Stimulated activated naive CD4-positive, alpha-beta T cell (primary cell): ENCODE results near the gene MRPS7.
"Not testable (repeated sequence)": the region's sequence is repeated elsewhere in the genome, so short reads cannot be mapped to it uniquely, and the experiment has no call there.

ENCODE experiments used
- DNase-seq, 6 experiments: peaks; one replicate each; lab custom pipeline; 2025; lab: John Stamatoyannopoulos, UW

MRPS7 gene

DNA sequence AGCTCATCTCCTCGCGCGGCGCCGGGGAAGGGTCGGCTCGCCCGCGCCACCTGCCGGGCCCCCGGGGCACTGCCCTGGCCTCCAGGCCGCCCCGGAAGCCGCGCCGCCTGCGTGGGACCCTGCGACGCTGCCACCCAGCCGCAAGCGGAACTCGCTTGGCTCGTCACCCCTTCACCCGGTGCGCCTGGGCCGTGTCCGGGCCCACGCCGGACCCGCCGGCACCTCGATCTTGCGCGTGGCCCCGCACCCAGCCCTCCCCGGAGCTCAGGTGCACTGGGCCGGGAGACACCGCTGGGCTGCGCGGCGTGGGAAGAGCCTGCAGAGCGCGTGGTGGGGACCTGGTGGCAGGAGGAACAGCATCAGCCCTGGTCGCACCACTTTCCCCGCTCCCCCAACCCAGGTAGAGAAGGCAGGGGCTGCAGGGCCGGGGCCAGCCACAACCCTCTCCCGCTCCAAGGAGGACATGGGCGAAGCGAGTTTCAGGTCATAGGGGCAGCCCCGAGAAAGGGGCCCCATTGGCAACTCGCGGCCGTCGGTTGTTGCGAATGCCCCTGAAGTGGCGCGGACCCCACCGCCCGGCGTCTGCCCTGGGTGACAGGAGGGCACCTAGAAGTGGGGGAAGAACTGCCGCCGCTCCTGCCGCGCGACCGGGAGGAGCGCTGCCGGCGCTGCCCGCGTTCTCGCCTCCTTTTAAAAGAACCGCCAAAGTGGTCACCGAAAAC lies 9.7 kb downstream of the MRPS7 start:
- peak; percentile 75 to 92 (median 83) for DNase-seq

DNA sequence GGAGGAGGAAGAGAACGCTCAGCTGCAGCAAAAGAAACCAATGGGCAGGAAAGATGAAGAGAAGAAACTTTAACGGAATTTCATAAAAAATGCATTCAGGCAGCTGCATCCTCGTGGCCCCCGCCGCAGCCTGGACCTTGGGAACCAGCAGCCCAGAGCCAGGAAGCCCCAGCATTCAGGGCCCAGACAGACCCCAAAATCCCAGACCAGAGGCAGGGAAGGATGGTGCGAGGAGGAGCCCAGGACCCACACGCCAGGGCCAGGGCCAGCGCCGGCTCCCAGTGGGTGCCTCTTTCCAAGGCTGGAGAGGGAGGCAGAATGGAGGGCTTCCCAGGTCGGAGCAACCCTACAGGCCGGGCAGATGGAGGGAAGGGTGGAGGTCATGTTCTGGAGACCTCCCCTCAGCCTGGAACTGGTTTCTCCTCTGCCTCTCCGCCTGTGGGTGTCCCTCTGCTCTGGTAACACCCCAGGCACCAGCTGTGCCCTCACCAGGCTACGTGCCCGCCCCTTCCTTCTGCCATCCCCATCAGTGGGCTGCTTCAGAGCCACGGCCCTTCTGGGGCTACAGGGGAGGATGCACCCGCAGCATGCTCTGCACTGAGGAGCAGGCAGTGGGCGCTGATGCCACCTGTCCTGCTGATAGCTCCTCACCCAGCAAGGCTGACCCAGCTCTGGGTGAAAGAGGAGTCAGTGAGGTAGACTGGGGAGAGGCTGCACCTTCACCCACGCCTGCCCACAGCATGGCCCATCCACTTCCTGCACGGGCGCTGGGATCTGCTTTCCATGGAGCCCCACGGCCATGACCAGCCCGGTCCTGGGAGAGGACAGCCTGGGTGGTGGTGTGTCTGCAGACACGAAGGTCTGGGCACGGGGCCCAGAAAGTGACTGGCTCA lies 10.5 kb downstream of the MRPS7 start:
- no peak for DNase-seq

DNA sequence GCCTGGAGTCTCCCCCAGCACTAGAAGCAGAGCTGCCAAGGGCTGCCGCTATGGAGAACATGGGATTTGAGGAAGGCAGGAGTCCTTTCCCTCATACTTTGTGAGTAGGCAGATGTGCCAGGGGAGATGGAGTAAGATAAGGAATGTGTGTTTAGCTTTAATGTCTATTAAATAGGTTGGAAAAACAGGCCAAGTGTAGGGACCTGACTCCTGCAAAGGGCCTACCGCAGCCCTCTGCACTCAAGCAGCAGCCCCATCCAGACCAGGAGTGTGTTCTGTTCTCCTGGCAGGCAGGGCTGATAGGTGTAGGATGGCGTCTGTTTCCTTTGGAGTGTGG lies 11.1 kb downstream of the MRPS7 start:
- DNase-seq = no peak

DNA sequence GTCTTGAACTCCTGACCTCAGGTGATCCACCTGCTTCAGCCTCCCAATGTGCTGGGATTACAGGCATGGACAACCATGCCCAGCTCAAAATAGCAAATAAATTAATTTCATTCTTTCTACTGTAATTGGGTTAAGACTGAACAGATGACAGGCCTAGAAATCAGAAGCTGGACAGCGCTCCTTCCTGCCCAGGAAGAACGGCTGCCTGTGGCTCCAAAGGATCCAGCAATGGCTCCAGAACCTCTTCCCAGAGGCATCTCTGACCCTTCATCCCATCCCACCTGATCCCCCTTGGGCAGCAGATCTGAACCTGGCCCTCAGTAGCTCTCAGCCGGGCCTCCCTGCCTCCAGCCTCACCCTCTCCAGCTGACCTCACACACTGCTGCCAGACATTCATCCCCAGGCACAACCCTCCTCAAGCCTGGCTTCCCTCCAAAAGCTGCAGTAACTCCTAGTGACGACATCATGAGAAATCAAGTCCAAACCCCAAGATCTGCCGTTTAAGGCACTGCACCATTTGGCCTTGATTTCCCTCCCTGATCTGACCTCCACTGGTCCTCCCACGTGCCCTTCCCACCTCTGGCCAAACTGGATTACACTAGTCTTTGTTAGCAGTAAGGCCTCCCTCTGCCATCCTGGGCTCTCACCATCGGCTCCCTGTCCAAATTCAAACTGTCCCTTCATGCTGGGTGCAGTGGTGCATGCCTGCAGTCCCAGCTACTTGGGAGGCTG lies 12.5 kb downstream of the MRPS7 start:
- DNase-seq = no peak

DNA sequence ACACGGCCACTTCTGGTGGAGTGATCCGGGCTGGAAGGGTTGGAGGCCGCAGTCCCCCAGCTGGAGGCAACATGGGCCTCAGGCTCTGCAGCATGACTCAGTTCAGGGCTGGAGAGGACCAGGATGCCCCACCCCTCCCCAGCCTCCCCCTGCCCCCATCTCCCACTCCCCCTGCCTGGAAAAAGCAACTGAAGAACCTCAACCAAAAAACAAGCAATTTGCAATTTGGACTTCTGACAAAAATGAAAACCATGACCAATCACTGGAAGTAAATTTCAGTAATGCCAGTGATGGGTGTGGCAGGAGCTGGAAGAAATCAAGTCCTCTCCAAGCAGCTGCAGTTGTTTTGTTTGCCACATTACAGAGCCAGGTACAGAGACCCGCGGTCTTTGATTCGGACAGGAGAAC lies 16.0 kb downstream of the MRPS7 start:
- no peak for DNase-seq

DNA sequence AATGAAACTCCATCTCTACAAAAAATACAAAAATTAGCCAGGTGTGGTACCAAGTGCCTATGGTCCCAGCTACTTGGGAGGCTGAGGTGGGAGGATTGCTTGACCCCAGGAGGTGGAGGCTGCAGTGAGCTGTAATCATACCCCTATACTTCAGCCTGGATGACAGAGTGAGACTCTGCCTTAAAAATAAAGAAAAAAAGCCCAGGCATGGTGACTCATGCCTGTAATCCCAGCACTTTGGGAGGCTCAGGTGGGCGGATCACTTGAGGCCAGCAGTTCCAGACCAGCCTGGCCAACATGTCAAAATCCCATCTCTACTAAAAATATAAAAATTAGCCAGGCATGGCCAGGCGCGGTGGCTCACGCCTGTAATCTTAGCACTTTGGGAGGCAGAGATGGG lies 18.5 kb downstream of the MRPS7 start:
- not testable (repeated sequence) for DNase-seq

DNA sequence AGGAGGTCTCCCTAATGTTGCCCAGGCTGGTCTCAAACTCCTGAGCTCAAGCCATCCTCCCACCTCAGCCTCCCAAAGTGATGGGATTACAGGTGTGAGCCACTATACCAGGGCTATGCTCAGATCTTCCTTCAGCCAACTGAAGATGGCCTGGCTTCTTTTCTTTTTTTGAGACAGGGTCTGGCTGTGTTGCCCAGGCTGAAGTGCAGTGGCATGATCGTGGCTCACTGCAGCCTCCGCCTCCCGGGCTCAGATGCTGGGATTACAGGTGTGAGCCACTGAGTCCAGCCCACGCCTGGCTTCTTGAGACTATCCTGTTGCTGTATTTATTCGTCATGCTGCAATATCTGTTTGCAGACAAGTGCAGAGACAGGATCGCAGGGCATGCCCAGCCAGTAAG lies 23.4 kb downstream of the MRPS7 start:
- DNase-seq = no peak

DNA sequence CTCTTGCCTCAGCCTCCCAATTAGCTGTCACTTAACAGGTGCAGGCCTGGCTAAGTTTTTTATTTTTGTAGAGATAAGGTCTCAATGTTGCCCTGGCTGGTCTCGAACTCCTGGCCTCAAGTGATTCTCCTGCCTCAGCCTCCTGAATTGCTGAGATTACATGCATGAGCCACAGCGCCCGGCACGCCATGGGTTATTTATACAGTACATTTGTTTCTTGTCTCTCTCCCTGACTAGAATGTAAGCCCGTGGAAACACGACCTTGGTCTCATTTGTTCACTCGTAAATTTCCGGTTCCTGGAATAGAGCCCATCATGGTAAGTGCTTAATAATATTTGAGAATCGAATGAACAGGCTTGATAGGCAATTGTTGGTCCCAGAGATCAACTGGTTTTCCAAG lies 25.5 kb downstream of the MRPS7 start:
- DNase-seq = no peak

DNA sequence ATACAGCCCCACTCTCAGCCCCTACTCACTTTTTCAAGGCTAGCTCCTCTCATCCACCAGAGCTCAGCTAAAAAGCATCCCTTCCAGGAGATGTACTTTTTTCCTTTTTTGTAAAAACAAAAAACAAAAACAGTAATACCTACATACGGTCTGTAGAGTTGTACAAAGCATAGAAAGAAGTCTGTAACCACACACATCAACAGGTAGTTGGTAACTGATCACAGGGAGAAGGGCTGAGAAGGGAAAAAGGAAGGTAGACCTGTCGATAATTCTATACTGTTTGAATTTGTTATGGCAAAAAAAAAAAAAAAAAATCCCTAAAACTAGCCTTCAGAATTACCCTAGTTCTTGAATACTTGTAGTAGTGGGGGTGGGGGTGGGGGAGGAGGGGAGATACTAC lies 26.7 kb downstream of the MRPS7 start:
- DNase-seq = no peak

DNA sequence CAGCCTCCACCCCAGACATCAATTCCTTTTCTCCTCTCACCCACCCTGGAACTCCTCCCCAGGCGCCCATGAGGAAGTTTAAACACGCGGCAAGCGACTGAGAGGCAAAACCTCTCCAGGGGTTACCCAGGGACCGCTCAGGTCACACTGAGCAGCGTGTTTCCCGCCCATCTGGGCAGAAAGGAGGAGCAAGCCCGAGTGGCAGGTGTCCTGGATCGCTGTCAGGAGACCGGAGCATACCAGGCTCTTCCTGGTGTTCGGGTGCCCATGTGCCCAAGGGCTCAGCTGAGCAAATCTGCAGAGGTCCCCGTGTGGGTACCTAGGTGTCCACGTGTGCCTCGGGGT lies 27.1 kb downstream of the MRPS7 start:
- DNase-seq = peak; percentile 18 to 71 (median 56)

DNA sequence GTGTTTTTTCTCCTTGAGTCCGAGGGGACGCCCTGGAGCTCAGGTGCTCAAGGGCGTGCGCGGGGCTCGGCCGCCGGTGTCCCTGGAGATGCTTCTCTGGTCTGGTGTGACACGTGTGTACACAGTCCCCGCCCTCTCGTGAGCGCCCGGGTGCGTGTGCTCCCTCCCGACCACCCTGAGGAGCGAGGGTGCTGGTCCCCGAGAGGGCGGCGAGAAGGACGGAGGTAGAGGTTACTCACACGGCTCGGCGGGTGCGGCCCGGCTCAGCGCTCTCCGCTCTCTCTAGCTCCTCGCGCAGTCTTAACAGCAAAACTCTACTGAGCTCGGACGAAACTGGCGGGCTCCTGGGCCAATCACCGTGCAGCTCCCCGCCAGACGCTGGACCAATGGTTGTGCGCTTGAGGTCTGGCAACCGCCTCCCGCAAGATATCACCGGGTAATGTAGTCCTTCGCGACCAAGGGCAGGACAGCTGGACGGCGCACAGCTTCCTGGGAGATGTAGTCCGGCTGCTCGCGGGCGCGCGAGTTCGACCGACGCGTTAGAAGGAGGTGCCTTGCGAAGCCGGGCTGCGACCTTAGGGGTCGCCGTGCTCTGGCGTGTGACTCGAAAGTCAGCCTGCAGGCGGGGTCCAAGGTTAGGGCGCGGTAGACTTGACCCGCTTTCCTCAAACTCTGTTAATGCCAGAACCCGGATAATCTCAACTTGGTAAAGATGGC lies 27.6 kb downstream of the MRPS7 start, which contains the start of gene SLC25A19:
Gene SLC25A19 (minus strand): TSS at position 319 of the 717 bp plus-strand sequence. CDS start 2,669 bp downstream, outside the sequence.
- DNase-seq = peak; percentile 89 to 97 (median 96)

DNA sequence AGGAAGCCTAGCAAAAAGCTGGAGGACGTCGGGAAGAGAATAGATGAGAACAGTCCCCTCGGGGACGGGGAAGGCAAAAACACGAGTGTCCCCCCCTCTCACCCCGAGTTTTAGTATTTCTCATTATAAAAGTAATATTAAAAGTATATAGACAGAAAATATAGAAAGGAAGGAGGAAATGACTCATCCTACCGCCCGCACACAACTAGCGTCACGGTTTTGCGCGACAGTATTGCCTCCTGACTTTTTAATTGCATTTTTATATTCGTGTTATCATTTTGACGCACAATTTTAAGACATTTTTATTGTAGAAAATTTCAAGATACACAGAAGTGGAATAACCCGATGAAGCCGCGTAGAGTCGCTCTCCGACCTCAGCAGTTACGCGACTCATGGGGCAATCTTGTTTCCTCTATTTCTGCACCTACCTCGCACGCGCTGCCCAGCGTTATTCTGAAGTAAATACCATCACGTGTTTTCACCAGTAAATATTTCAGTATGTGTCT lies 28.2 kb downstream of the MRPS7 start:
- peak in 4 of 6 experiments; percentile 59 to 78 (median 68) for DNase-seq

DNA sequence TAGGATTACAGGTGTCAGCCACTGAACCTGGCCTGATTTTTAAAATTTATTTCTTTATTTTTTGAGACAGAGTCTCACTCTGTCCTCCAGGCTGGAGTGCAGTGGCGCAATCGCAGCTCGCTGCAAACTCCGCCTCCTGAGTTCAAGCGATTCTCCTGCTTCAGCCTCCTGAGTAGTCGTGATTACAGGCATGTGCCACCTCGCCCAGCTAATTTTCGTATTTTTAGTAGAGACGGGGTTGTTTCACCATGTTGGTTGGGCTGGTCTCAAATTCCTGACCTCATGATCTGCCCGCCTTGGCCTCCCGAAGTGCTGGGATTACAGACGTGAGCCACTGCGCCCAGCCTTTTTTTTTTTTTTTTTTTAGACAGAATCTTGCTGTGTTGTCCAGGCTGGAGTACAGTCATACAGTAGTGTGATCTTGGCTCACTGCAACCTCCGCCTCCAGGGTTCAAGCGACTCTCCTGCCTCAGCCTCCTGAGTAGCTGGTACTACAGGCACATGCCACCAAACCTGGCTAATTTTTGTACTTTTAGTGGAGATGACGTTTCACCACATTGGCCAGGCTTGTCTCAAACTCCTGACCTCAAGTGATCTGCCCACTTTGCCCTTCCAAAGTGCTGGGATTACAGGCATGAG lies 31.2 kb downstream of the MRPS7 start:
- DNase-seq = not testable (repeated sequence)

DNA sequence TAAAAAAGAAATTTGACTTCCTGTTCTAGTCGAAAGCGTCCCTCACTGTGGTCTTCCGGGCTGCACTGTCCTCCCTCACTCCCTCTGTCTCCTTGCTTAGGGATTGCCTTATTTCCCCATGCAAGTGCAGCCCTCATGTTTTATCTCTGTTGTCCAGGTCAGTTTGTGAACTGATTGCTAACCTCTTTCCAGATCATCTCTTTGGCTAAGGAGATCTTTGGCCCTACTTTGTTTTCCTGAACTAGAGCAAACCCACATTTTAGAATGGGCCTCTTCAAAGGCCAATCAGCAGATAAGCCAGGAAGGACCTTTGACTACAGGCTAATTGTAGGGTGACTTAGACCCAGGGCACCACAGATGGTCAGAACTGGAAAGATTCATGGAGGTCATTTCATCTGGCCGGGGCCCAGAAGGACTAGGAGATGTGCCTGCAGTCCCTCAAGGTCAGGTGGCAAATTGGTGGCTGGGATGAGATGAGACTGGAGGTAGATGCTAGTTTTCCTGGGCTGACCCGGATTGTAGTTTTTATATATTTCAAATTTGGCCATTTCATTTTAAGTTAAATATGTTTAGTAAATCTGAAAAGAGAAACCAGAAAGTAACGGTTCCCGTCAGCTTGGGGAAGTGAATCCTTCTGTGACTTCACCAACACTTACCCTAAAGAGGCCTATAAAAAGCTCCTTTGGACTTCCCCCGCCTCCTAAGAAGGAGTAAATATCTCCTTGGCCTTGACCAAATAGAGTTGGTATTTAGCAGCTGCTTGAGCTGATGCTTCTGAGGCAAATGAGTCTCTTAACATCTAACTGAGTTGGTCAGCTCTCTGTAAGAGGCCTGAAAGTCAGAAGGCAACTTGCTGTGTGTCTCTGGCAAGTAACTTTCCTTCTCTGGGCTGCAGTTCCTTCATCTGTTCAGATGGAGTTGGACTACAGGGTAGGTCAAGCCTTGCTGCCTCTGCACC lies 33.8 kb downstream of the MRPS7 start:
- no peak for DNase-seq

DNA sequence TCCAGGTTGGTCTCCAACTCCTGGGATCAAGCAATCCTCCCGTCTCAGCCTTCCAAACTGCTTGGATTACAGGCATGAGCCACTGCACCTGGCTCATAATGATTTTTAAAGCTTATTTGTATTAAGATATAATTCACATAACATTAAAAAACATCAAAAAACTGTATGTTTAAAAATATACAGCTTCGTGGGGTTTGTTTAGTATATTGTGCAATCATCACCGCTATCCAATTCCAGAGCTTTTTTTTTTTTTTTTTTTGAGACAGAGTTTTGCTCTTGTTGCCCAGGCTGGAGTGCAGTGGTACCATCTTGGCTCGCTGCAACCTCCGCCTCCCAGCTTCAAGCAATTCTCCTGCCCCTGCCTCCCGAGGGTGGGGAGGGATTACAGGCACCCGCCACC lies 38.6 kb downstream of the MRPS7 start:
- DNase-seq = no peak

DNA sequence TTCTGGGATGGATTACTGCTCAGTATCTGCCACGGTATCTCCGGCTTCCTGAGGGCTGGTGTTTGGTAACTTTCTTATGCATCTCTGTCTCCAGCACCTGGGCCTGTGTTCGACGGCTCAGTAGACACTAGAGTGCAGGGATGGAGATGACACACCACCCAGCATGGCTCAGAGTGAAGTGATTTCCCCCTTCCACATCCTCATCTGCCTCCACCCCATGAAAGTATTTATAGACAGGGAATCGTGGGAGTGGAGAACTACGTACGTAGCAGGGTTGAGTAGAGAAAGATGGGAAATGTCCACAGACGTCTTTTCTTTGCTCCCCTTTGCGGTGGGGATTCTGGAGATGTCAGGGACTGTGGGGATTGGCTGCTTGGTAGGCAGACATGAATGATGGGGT lies 39.4 kb downstream of the MRPS7 start:
- no peak for DNase-seq

DNA sequence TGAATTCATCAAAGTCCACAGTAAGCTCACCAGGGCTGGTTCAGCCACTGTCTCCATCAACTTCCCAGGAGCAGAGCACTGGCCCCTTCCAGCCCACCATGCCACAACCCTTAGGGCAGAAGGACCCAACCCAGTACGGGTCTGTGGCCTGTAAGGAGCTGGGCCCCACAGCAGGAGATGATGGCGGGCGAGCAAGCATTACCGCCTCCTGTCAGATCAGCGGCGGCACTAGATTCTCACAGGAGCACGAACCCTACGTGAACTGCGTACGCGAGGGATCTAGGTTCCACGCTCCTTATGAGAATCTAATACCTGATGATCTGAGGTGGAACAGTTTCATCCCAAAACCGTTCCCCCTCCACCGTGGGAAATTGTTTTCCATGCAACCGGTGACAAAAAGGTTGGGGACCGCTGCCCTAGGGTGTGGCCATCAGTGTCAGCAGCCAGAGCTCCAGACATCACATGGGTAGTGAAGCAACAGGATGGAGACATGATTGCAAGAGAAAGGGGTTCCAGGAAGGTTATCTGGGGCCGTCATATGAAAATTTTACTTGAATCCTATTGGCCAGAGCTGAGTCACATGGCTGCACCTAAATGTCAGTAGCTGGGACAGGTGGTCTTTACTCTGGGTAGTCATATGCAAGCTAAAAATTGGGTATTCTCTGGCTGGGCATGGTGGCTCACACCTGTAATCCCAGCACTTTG lies 40.0 kb downstream of the MRPS7 start:
- no peak for DNase-seq

DNA sequence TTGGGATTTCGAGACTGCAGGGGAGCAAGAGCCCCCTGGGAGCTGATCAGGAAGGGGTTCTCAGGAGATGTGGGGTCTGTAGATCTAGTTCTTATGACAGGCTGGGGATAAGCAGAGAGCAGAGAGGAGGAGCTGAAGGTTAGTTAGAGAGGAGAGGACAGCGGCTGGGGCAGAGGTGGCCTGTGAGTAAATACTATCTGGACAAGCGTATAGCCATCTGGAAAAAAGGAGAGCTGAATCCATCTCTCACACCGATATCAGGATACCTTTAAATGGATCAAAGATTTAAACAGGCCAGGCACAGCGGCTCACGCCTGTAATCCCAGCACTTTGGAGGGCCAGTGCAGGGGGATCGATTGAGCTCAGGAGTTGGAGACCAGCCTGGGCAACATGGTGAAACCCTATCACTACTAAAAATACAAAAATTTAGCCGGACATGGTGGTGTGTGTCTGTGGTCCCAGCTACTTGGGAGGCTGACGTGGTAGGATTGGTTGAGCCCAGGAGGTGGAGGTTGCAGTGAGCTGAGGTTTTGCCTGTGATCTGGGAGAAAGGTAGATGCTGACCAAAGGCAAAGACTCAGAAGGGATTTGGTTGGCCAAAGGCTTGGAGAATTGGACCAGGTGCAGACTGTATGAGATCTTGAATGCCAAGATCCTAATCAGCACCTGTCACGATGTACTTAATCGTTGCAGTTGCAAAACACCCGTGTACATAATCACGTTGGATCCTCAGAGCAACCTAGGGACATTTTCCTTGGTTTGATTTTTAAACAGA lies 46.5 kb downstream of the MRPS7 start:
- no peak for DNase-seq
